Superior temporal gyrus (tissue), 1 donor: ENCODE results near the gene RAD21L1.

Source experiments
- DNase-seq: peaks from one replicate; pipeline ENCODE4 v3.0.0-alpha.2; 2016; ENCODE audit errors: extremely low spot score

The RAD21L1 gene

DNA sequence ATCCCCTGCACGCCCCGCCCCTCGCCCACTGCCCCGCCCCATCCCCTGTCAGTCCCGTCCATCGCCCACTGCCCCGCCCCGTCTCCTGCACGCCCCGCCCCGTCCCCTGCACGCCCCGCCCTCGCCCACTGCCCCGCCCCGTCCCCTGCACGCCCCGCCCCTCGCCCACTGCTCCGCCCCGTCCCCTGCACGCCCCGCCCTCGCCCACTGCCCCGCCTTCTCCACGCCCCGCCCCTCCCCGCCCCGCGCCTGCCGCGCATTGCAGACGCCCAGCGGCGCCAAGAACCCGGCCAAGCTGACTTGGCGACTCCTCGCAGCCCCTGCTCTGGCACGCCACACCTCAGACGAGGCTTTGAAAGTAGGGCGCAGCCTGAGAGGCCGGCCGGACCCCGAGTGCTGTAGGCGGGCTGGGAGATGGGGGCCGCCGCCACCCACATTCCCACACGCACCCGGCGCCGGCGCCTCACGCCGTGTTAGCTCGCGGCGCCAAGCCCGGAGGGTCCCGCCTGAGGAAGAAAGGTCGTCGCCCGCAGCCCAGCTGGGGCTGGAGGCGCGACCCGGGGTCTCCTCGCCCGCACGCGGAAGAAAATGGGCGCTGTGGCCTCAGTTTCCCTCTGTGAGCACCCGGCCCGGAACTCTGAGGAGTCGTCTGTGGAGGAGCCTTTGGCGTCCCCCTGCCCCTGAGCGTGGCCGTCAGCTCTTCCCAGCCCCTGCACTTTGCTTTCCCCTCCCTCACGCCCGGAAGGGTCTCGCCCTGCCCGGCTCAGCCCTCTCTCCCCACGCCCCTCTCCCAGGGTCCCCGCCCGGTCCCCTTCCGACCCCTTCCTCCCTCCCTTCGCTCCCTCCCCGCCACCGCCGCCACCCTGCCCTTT lies at the start of gene RAD21L1:
Gene RAD21L1, plus strand, starts transcription at position 262 of the 872 bp plus-strand sequence. CDS start 2,410 bp downstream, outside the sequence.
- no peak for DNase-seq

DNA sequence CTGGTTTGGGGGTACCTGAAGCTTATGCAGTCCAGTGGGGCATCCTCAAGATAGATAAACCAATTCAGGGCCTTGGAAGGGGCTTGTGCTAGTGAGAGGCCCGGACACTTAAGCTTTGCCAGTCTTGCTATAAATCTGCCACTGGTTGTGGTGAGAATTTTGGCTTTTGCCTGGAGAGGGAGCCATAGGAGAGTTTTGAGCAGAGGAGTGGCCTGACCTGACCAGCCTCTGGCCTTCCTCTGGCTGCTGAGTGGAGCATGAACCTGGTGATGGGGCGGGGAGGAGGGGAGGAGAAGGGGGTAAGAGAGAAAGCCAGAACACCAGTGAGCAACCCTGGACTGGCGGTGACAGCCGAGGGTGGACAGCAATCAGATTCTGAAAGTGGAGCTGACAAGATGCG lies 48.2 kb upstream of the RAD21L1 start:
- no peak for DNase-seq

DNA sequence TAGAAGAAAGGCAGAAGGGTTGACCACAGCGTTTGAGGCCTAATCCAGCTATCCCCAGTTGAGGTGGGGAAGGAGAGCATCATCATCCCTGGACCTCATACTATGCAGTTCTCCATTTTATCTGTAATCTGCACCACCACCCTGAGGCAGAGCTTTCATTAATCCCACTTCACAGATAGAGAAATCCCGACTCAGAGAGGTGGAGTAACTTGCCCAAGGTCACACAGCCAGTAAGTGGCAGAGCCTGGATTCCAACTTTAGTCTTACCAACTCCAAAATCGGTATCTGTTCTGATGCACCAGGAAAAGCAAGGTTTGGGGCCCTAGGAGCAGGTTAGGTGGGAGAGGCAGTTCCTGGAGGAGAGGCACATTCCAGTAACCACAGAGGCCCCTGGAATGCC lies 47.7 kb upstream of the RAD21L1 start:
- DNase-seq, result no peak

DNA sequence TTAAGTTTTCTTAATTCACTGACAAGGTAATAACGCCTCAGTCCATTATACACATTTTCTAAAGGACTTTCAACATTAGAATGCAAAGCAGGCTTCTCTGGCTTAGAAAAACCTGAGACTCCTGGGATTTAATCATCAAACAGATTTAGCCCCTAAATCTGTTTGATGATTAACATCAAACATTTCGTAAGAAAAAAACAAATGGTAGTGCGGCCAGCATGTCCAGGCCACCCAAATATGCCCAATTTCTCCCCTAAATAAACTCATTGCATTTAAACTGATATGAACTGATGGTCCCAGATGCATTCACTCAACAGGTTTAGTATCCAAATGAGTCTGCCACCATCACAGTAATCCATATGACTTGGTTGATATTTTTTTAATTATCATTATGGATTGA lies 47.2 kb upstream of the RAD21L1 start:
- no peak for DNase-seq

DNA sequence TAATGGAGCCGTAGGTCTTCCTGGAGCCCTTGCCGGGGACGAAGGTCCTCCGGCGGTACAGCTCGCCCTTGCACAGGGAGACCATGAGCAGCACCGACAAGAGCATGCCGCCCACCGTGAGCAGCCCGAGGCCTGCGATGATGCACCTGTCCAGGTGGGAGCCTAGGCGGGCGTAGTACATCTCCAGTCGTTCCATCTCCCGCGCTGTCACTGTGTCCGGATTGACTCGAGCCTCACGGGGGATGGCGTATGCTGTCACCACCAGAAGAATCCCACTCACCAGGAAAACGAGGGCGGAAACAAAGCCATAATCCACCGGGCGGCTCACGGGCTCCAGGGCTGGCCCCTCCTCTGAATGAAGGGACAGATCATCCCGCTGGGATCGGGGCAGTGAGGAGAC lies 44.9 kb upstream of the RAD21L1 start:
- no peak for DNase-seq

DNA sequence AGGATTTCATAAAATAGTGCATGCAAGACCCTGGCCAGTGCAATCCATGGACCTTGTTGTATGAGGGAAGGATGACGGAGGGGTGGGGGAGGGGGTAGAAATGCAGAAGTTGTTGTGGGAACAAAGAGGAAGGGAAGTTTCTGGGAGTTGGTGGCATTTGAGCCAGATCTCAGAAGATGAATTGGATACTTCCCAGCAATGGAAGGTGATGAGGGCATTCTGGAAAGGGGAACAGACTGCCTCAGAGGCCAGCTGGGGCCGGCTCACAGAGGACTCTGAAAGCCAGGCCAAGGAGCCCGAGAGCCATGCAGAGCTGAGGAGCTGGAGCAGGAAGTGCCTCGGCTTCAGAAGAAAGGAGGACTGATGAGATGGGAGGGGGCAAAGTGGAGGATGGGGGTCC lies 43.7 kb upstream of the RAD21L1 start:
- no peak for DNase-seq

DNA sequence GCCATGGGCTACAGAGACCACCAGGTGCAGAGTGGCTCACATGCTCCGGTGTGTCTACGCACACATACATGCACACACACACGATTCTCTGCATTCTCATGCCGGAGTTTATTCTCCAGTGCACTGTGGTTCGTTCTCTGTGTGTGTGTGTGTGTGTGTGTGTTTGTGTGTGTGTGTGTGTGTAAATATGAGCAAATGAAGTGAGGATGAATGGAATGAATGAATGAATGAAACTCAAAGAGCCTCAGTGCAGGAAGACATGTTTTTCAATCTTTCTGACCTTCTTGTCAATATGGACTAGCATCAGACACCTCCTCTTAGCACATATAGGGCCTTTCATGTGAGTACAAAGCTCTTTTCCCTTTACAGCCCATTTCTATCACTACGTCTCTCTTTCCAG lies 42.7 kb upstream of the RAD21L1 start:
- no peak for DNase-seq

DNA sequence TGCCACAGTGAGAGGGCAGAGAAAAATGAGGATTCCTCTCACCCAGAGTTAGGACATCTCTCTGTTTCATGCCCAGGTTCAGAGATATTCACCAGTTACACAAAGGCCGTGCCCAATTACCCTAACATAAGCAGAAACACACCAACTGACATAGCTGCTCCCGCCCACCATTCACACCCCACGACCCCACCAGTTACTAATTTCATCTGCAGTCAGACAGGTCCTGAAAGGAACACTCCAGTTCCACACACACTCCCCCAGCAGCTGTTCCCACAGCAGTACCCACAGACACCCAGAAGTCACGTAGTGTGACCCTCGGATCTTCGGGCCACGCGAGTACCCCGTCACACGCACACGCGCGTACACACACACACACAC lies 41.6 kb upstream of the RAD21L1 start:
- DNase-seq, result no peak

DNA sequence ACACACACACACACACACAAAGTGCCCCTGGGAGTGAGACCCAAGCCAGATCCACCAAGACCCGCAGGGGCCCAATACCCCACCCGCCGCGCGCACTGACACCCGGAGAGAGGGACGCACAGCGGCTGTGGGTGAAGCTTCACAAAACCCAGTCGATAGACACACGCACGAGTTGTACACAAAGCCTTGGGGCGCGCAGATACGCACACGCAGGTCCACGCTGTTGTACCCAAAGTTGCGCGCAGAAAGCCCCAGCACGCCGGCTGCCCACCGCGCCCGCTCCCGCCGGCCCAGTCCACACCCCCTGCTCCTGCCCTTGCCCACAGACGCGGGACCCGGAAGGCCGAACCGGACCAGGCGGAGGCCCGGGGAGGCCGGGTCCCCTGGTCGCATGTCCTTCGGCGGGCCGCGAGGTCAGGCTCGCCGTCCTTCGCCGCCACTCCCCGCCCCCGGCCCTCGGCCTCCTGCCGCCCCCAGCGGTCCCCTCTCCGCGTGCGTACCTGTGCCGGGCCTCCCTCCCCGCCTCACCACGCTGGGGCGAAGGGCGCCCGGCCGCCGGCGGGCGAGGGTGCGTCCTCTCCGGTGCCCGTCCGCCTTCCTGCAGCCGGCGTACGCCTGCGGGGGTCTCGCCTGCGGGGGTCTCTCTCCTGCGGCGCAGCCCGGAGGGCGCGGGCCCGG lies 41.1 kb upstream of the RAD21L1 start, which contains the start of gene TMEM74B:
Gene TMEM74B, minus strand, starts transcription at position 344 of the 678 bp plus-strand sequence. CDS start 1,180 bp downstream, outside the sequence.
- DNase-seq, result no peak

DNA sequence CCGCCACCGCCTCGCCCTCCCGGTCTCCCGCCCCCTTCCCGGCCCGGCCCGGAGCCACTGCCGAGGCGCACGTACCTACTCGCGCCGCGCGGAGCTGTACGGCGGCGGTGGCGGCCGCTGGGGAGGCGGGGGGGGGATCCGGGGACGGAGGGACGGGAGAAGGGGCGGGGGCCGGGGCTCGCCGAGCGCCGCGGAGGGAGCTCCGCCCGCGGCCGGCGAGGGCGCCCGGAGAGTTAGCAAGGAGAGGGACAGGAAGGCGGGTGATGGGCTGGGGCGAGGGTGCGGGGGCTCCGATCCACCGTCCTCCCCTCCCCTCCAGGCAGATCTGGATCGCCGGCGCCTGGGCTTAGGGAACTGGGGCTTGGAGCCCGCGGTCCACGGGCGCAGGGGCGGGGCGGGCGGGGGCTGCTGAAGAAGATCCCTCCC lies 40.5 kb upstream of the RAD21L1 start:
- DNase-seq, result no peak

DNA sequence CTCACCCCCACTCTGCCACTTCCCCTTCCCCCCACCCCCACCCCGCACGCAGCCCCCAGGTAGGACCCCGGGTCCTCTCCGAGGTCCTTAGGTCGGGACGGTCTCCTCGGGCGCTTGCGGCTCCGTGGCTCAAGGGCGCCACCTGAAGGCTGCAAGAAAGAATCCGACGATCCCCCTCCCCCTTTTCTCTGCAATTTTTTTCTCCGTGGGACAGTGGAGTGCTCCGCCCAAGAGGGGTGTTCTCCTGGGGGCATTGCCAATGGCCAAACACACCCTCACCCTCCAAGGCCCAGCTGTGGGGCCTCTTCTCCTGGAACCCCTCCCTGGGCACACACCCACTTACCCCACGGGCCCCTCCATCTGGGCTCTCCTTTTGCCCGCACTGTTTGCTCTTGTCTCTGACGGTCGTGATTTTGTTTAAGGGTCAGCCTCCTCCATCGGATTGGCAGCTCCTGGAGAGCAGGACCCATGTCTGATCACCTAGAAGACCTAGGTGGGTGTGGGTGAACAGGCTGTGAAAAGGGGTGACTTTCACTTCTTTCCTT lies 40.0 kb upstream of the RAD21L1 start:
- DNase-seq, result no peak

DNA sequence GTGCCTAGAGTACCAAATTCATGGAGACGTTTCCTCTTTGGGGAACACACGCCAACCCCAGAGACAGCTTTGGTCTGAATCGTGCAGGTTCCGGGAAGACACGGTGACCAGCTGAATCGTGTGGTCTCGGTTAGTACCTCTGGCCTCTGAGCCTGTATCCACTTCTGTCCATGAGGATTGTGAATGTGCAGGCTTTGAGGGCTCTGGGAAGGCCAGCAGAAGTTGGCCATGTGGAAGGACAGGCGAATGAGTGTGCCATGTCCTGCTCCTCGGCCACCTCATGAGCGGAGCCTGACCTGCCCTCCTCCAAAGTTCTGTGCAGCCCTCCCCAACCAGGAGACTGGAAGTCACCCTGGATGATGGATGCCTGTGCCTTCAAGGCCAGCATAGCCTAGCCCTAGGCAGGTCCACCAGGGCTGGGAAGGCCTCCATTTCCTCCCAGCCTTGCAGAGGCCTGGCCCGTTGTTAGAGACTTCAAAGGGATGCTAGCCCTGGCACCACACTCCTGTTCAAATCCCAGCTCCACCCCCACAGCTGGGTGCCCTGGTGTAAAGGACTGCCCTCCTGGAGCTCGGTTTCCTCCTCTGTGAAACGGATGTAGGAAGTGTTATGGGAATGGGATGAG lies 39.4 kb upstream of the RAD21L1 start:
- DNase-seq, result no peak

DNA sequence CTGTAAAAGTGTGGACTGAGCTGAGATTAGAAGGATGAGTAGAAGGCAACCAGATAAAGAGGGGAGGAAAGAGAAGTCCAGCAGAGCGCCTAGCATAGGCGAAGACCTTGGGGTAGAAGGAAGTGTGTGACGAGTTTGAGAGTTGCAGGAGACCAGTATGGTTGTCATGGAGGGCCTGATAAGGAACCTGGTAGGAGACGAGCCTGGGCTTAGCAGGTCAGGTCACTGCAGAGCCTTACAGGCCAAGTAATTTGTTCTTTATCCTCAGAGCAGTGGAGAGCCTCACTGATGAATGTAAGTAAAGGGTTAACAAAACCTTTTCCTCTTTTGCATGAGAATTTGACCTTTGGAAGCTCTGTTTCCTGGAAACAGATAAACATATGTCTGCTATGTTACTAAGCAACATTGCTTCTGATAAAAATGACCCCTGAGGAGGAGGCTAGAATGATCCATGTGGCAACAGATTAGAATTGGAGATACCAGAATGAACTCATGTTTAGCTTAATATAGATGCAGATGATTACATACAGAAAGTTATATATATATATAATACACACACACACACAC lies 38.2 kb upstream of the RAD21L1 start:
- DNase-seq, result no peak

DNA sequence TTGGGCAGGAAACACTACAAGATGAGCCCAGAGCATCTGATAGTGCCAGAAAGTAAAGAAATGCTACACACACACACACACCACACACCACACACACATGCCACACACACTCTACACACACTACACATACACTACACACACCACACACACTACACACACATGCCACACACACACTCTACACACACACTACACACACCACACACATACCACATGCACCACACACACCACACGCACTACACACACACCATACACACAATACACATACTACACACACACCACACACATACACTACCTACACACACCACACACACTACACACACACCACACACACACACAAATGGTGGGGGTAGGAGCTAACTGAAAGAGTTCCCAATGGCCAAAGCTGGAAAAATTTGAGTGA lies 37.5 kb upstream of the RAD21L1 start:
- DNase-seq, result no peak

DNA sequence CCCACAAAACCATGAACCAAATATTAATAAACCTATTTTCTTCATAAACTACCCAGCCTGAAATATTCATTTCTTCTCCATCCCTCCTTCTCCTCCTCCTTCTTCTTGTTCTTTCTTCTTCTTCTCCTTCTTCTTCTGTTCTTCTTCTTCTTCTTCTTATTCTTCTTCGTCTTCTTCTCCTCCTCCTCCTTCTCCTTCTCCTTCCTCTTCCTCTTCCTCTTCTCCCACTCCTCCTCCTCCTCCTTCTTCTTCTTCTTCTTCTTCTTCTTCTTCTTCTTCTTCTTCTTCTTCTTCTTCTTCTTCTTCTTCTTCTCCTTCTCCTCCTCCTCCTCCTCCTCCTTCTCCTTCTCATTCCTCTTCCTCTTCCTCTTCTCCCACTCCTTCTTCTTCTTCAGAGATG lies 36.0 kb upstream of the RAD21L1 start:
- no peak for DNase-seq

DNA sequence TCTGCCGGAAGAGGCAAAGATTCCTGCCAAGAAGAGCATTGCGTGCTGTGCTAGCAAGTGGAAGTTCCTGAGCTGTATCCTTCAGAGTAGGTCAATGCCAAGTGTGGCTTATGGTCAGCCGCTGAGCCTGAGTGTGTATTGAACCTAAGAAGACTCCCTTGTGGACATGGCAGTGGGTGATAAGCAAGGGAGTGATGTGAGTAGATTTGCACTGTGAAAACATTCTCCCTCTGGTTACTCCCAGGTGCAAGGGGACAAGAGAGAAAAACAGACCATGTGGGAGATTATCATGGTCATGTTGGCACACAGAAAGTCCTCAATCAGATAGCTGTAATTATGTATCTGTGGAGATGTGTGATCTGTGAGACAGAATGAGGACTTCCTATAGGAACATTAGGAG lies 35.0 kb upstream of the RAD21L1 start:
- no peak for DNase-seq

DNA sequence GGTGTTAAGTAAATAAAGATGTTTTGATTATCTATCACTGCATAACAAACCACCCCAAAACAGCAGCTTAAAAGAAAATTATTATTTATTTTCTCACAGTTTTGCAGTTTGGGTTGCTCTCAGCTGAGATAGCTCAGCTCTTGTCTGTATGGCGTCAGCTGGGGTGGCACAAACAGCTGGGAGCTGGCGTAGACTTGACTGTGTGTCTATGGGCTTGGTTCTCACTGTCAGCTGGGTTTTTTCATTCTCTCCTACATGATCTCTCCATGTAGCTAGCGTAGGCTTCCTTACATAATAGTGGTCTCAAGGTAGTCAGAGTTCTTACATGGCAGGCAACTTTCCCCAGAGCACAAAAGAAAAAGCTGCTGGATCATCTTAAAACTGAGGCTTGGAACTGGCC lies 34.5 kb upstream of the RAD21L1 start:
- DNase-seq, result no peak

DNA sequence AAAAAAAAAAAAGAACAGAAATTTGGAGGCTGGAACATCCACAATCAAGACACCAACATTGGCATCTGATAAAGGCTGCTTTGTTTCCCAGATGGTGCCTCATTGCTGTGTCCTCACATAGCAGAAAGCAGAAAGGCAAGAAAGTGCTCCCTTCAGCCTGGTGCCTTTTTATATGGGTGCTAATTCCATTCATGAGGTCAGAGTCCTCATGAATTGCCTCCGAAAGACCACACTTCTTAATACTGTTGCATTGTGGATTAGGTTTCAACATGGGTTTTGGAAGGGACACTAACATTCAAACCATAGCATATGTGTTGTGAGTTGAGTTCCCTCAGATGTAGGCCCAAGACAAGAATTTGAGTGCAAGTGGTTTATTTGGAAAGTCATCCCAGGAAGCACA lies 30.6 kb upstream of the RAD21L1 start:
- no peak for DNase-seq

DNA sequence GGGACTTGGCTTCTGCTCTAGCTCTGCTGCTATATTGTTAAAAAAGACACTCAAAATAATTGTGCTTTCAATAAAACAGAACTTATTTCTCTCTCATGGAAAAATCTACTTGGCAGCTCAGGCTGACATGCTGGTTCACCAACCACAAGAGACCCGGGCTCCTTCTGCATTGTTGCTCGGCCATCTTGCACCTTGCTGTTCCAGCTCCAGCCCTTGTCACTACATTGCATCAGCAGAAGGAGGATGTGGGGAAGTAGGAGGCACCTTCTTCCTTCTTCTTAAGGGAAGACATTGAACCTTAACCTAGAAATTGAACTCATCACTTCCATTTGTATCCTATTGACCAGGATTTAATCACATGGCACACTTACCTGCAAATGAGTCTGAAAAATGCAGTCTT lies 29.2 kb upstream of the RAD21L1 start:
- DNase-seq, result no peak

DNA sequence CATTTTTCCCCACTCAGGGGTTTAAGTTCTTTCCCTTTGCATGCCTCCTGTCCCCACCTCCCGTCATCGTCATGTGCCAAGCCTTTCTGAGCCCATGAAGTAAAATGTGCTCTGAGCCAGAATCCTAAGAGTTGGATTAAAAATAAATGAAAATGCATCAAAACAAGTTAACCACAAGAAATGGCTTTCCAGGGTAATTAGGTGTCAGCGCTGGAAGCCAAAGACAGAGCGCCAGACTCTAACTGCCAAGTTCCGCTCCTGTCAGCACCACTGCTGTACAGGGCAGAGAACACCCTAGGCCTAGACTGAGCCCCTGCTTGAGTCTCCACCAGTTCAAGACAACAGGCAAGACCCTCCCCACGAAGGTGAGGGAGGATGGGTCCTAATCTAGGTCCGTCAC lies 28.0 kb upstream of the RAD21L1 start:
- DNase-seq, result no peak

DNA sequence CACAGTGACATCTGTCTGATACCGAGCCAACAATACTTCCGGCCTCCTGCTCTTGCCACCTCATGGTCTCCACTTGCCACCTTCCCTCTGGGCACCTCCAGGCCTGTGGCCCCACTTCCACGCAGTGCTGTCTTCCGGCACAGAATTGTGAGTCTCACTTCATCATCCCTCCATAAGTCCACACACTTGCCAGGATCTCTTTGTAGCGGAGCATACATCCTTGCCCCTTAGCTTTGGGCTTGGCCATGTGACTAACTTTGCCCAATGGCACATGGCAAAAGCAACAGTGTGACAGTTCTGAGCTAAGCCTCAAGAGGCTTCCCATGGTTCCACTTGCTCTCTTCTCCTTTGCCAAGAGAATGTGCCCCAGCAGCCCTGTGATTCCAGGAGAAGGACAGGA lies 27.1 kb upstream of the RAD21L1 start:
- DNase-seq, result no peak

DNA sequence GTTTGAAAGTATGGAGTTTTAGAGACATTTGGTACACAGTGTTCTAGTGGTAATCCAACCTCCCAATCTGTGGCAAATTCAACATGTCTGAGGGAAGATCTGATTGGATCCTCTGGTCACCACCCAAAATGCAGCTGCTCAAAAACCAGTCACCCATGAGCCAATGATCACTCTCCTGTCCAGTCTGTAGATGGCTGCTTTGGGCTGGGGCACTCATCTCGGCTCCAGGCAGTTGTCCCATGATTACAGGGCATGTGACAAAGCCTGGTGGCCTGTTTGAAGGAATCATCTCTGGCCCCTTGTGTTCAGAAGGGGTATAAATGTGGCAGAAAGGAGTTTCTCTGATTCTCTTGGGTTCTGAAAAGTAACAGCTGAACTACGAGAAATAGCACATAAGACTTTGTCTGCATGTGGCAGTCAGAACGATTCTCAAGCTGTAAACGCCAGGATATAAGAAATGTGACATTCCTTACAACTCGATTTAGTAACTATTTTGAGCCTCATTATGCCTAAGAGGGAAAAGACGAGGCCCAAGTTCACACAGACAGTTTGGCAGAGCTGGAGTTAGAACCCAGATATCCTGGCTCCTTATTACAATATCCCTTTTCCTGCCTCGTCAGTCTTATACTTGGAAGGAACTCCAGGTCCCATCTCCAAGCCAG lies 26.5 kb upstream of the RAD21L1 start:
- DNase-seq, result no peak
